GM18951 (cell line): ENCODE results near the gene YWHAB.
A peak's percentile ranks its signal among the peaks of the same experiment; 100 is the strongest.

ENCODE experiments used
- POLR2A ChIP-seq: IDR thresholded peaks from 4 replicates; pipeline ENCODE4 v1.6.1; 2011; ENCODE audit warnings: mild to moderate bottlenecking; ENCODE audit not compliant: insufficient read length, insufficient read depth; ENCODE audit errors: extremely low read depth
- in situ Hi-C: fragments of 300-500 bp; cut with MboI; formaldehyde crosslinking; loops from one replicate; pipeline ENCODE4 v1.12.0; 2022; ENCODE audit warnings: low sequenced_read_pairs, mixed read lengths, inconsistent platforms; ENCODE audit not compliant: unreplicated experiment

YWHAB gene

GRCh38 chr20:44886828-44887227 lies 1.3 kb downstream of the YWHAB start:
- in situ Hi-C loops: no loop called here
- TF ChIP-seq POLR2A: no peak

- in situ Hi-C loops: no loop called here
- no peak for TF ChIP-seq POLR2A
These were observed 2.0 kb downstream of the YWHAB start for GRCh38 chr20:44887466-44887865.

- in situ Hi-C loops: no loop called here
- no peak for TF ChIP-seq POLR2A
These were observed 3.0 kb downstream of the YWHAB start for GRCh38 chr20:44888226-44889103.

- TF ChIP-seq POLR2A: no peak
- in situ Hi-C loops: no loop called here
These were observed 6.3 kb downstream of the YWHAB start for GRCh38 chr20:44891826-44892225.

GRCh38 chr20:44894959-44895358 lies 9.5 kb downstream of the YWHAB start:
- no peak for TF ChIP-seq POLR2A
- in situ Hi-C loops: no loop called here

GRCh38 chr20:44896583-44896982 lies 11.1 kb downstream of the YWHAB start:
- no peak for TF ChIP-seq POLR2A

GRCh38 chr20:44897133-44897532 lies 11.6 kb downstream of the YWHAB start:
- no peak for TF ChIP-seq POLR2A
- in situ Hi-C loops: no loop called here

More at GRCh38 chr20:44896583-44896982, 11.1 kb downstream of the YWHAB start:
- in situ Hi-C loops: no loop called here

- no peak for TF ChIP-seq POLR2A
- in situ Hi-C loops: no loop called here
These were observed 14.8 kb downstream of the YWHAB start for GRCh38 chr20:44900231-44900854.

GRCh38 chr20:44901974-44902373 lies 16.5 kb downstream of the YWHAB start:
- TF ChIP-seq POLR2A: no peak
- in situ Hi-C loops: no loop called here

- TF ChIP-seq POLR2A: no peak
- in situ Hi-C loops: no loop called here
These were observed 18.9 kb downstream of the YWHAB start for GRCh38 chr20:44904377-44904776.

GRCh38 chr20:44908987-44909871 lies 23.7 kb downstream of the YWHAB start:
- no peak for TF ChIP-seq POLR2A
- in situ Hi-C loops: no loop called here

GRCh38 chr20:44909872-44910689 lies 24.6 kb downstream of the YWHAB start, which contains the start of gene PABPC1L:
Gene PABPC1L, plus strand, starts transcription at chr20:44910060. Its CDS starts 84 bp downstream, at chr20:44910144.
- TF ChIP-seq POLR2A: peak; percentile 74
- in situ Hi-C loops: no loop called here
